Type B pancreatic cell (in vitro differentiated cells): ENCODE results near the gene SMCO2. TPM values are rescaled to one million over a fixed set of nuclear protein-coding genes. Genes with fewer than 3 reads are reported as not detected.

Experiments used
- DNase-seq: peaks from one replicate; pipeline ENCODE4 v3.0.0; 2021; ENCODE audit warnings: mixed read lengths; ENCODE audit not compliant: unreplicated experiment; ENCODE audit errors: extremely low spot score
- H3K27ac Mint-ChIP-seq: 2 replicates; pipeline ENCODE4 v1.8.0; 2021; ENCODE audit warnings: mild to moderate bottlenecking, mixed read lengths
- H3K27me3 Mint-ChIP-seq: 2 replicates; pipeline ENCODE4 v1.8.0; 2021; ENCODE audit warnings: mixed read lengths
- H3K36me3 Mint-ChIP-seq: 2 replicates; pipeline ENCODE4 v1.8.0; 2021; ENCODE audit warnings: mixed read lengths
- H3K4me1 Mint-ChIP-seq: one replicate; pipeline ENCODE4 v1.8.0; 2021; ENCODE audit warnings: mixed read lengths; ENCODE audit not compliant: unreplicated experiment
- H3K4me3 Mint-ChIP-seq: 2 replicates; pipeline ENCODE4 v1.8.0; 2021; ENCODE audit warnings: mild to moderate bottlenecking, mixed read lengths
- H3K9me3 Mint-ChIP-seq: 2 replicates; pipeline ENCODE4 v1.8.0; 2021; ENCODE audit warnings: mixed read lengths
- CTCF ChIP-seq: fragments of 200-600 bp; sonication (generic); conservative IDR thresholded peaks from 2 replicates; pipeline ENCODE4 v1.5.0; 2021; ENCODE audit warnings: antibody characterized with exemption, mild to moderate bottlenecking
- total RNA-seq: library from RNA; stranded (reverse); gene quantifications from 2 replicates; pipeline ENCODE4 v1.2.1, GENCODE V29; 2021; ENCODE audit warnings: low replicate concordance

Gene SMCO2
- total RNA-seq, 1 donor from 2014 or later = not detected

- DNase-seq = no peak
- no peak for TF ChIP-seq CTCF
- H3K27ac Mint-ChIP-seq = no peak overlapping the region
- peaks cover 4% of the 10 kb centered on the region for H3K36me3 Mint-ChIP-seq
- H3K4me3 Mint-ChIP-seq = no peak overlapping the region
- H3K4me1 Mint-ChIP-seq = no peaks in the 10 kb centered on the region
- H3K9me3 Mint-ChIP-seq = peaks cover 3% of the 10 kb centered on the region
- H3K27me3 Mint-ChIP-seq = peaks cover 3% of the 10 kb centered on the region
Measured at GRCh38 chr12:27486961-27487360, 40.4 kb downstream of the SMCO2 start.

GRCh38 chr12:27488479-27488878 is 41.9 kb downstream of the SMCO2 start:
- no peaks in the 10 kb centered on the region for H3K4me1 Mint-ChIP-seq
- no peaks in the 10 kb centered on the region for H3K36me3 Mint-ChIP-seq
- DNase-seq = no peak
- H3K27me3 Mint-ChIP-seq = no peaks in the 10 kb centered on the region
- H3K4me3 Mint-ChIP-seq = no peak overlapping the region
- H3K9me3 Mint-ChIP-seq = no peaks in the 10 kb centered on the region
- TF ChIP-seq CTCF = no peak
- no peak overlapping the region for H3K27ac Mint-ChIP-seq

GRCh38 chr12:27491226-27491625 is 44.7 kb downstream of the SMCO2 start:
- H3K36me3 Mint-ChIP-seq = no peaks in the 10 kb centered on the region
- no peak overlapping the region for H3K4me3 Mint-ChIP-seq
- no peak for TF ChIP-seq CTCF
- no peaks in the 10 kb centered on the region for H3K4me1 Mint-ChIP-seq
- H3K9me3 Mint-ChIP-seq = no peaks in the 10 kb centered on the region
- no peaks in the 10 kb centered on the region for H3K27me3 Mint-ChIP-seq
- no peak for DNase-seq
- H3K27ac Mint-ChIP-seq = no peak overlapping the region

- no peak for DNase-seq
- Mint-ChIP-seq H3K27ac (no peak overlapping the region), H3K27me3 (no peaks in the 10 kb centered on the region), H3K36me3 (no peaks in the 10 kb centered on the region), H3K4me3 (no peak overlapping the region), H3K4me1 (no peaks in the 10 kb centered on the region), H3K9me3 (no peaks in the 10 kb centered on the region)
- no peak for TF ChIP-seq CTCF
Measured at GRCh38 chr12:27493260-27493940, 46.9 kb downstream of the SMCO2 start.

GRCh38 chr12:27497446-27497845 is 50.9 kb downstream of the SMCO2 start:
- Mint-ChIP-seq H3K9me3 (no peaks in the 10 kb centered on the region), H3K4me1 (no peaks in the 10 kb centered on the region), H3K4me3 (no peak overlapping the region), H3K27ac (no peak overlapping the region), H3K36me3 (no peaks in the 10 kb centered on the region), H3K27me3 (no peaks in the 10 kb centered on the region)
- DNase-seq = no peak
- no peak for TF ChIP-seq CTCF

- no peak for DNase-seq
- Mint-ChIP-seq H3K27me3 (no peaks in the 10 kb centered on the region), H3K4me1 (no peaks in the 10 kb centered on the region), H3K9me3 (no peaks in the 10 kb centered on the region), H3K36me3 (peaks cover 4% of the 10 kb centered on the region), H3K4me3 (no peak overlapping the region), H3K27ac (no peak overlapping the region)
- TF ChIP-seq CTCF = no peak
Measured at GRCh38 chr12:27498149-27498548, 51.6 kb downstream of the SMCO2 start.
